Measurements from ENCODE around the gene IL12RB2.

Gene IL12RB2

DNA sequence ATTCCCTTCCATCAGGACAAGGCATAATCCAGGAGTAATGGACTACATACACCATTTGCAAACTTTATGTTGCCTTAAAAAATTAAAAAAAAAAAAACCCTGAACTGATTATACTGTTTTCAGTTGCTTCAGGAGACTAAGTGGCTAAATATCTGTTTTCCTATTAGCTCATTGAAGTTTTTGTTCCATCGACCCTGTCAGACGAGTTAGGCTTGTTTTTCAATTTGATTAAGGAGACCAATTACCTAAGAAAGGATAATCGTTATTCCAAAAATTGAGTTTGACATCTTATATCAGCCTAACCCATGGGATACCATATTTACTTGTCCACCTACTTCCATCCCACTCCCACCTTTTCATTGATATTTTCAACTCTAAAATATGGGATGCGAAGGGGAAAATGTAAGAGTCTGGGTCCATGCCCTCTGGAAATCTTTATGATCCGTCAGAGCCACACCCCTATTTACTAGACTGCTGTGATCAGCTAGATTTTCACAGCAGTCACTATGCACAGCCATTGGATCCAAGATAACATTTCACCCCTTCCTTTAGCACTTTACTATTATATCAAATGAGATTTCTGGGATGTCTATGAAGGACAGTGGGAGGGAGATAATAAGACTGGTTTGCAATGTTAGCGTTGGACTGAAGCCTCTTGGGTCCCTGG, 41.0 kb downstream of the IL12RB2 start:
- POLR2A ChIA-PET: interaction anchor here (0.9 to 1.0 kb wide), 2 partner anchors 9 to 136 kb away, joined by 4 to 5 read pairs; no protein-coding TSS in a partner anchor
- CTCF ChIA-PET: interaction anchor here (0.9 to 5.5 kb wide), 13 partner anchors 9 to 152 kb away, joined by 3 to 31 read pairs (median 5); no protein-coding TSS in a partner anchor
- DNase-seq (ENCODE audit: extremely low spot score): no peak
- no peak for TF ChIP-seq CTCF (IDR thresholded peaks at IDR 0.05; ENCODE audit: control extremely low read depth, extremely low read depth, low read depth, missing control alignments)

- DNase-seq (ENCODE audit: extremely low spot score): no peak
- TF ChIP-seq CTCF (IDR thresholded peaks at IDR 0.05; ENCODE audit: control extremely low read depth, extremely low read depth, low read depth, missing control alignments): no peak
- ChIA-PET CTCF (interaction anchor here (0.8 to 2.5 kb wide), 8 partner anchors 11 to 202 kb away, joined by 3 to 12 read pairs (median 4); no protein-coding TSS in a partner anchor), POLR2A (no interaction called here)
Observed at GRCh38 chr1:67350783-67351182, 43.1 kb downstream of the IL12RB2 start.

DNA sequence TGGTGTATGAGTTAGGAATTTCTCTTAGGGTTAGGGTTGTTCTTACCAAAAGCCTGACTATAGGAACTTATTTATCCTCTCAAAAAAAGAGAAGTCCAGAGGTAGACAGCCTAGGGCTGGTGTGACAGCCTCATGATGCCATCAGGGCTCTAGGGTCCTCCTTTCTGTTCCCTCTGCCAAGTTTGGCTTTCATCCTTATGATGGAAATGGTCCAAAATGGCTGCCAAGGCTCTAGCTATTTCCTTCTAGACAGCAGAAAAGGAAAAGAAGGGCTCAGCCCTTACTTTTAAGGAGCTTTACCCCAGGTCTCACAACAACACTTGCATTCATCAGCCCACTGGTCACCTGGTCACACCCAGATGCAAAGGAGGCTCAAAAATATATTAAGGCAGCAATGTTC, 44.5 kb downstream of the IL12RB2 start:
- no peak for DNase-seq (ENCODE audit: extremely low spot score)
- ChIA-PET POLR2A (no interaction called here), CTCF (interaction anchor here (2.5 kb wide), 1 partner anchor 149 kb away, joined by 12 read pairs; no protein-coding TSS in a partner anchor)
- no peak for TF ChIP-seq CTCF (IDR thresholded peaks at IDR 0.05; ENCODE audit: control extremely low read depth, extremely low read depth, low read depth, missing control alignments)

- no peak for TF ChIP-seq CTCF (IDR thresholded peaks at IDR 0.05; ENCODE audit: control extremely low read depth, extremely low read depth, low read depth, missing control alignments)
- POLR2A ChIA-PET: interaction anchor here (0.7 to 0.9 kb wide), 2 partner anchors 13 to 75 kb away, joined by 3 to 5 read pairs; no protein-coding TSS in a partner anchor
- CTCF ChIA-PET: interaction anchor here (0.9 to 4.6 kb wide), 9 partner anchors 9 to 404 kb away, joined by 3 to 31 read pairs (median 4); no protein-coding TSS in a partner anchor
- no peak for DNase-seq (ENCODE audit: extremely low spot score)
Observed at GRCh38 chr1:67355745-67356424, 48.2 kb downstream of the IL12RB2 start.

DNA sequence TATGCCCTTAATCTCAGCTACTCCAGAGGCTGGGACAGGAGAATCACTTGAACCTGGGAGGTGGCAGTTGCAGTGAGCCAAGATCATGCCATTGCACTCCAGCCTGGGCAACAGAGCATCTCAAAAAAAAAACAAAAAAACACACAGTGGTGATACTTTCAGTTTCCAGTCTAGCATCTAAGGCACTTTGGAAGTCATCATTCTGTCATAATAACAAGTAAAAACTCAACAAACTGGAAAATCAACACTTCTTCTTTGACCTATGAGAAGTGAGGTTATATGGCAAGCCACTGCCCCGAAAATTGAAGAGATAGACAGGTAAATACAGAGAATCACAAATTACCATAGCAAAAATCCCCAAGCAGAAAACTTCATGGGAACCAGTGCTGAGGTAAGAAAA, 51.9 kb downstream of the IL12RB2 start:
- no peak for TF ChIP-seq CTCF (IDR thresholded peaks at IDR 0.05; ENCODE audit: control extremely low read depth, extremely low read depth, low read depth, missing control alignments)
- no peak for DNase-seq (ENCODE audit: extremely low spot score)
- CTCF ChIA-PET: interaction anchor here (4.6 kb wide), 1 partner anchor 12 kb away, joined by 31 read pairs; no protein-coding TSS in a partner anchor
- POLR2A ChIA-PET: no interaction called here

GRCh38 chr1:67361641-67362040, 54.0 kb downstream of the IL12RB2 start:
- no peak for DNase-seq (ENCODE audit: extremely low spot score)
- no peak for TF ChIP-seq CTCF (IDR thresholded peaks at IDR 0.05; ENCODE audit: control extremely low read depth, extremely low read depth, low read depth, missing control alignments)
- ChIA-PET CTCF (no interaction called here), POLR2A (no interaction called here)
